ENCODE measurements around the gene FTO.

GRCh38 chr16:54006693-54007092, 302.7 kb downstream of the FTO start:
- TF ChIP-seq CTCF (IDR thresholded peaks at IDR 0.05) (no peak), POLR2AphosphoS5 (IDR thresholded peaks at IDR 0.05; ENCODE audit: insufficient read depth in 1 of 2, low read depth in 1 of 2) (no peak), POLR2A (IDR thresholded peaks at IDR 0.05) (no peak)
